OCI-LY3 (cell line): ENCODE data around the gene SPAG5.
A peak's percentile ranks its signal among the peaks of the same experiment; 100 is the strongest.

ENCODE experiments used
- H2AFZ ChIP-seq: fragments of 200-600, 300-600 bp; shearing (Covaris generic); 2 replicates; pipeline ENCODE4 v1.6.0; 2014; ENCODE audit warnings: antibody characterized with exemption, low read depth, low read length
- H3K27ac ChIP-seq: fragments of 200-600, 300-600 bp; sonication (generic); 2 replicates; pipeline ENCODE4 v1.5.1; 2014; ENCODE audit warnings: mild to moderate bottlenecking, low read length, moderate library complexity, mixed read lengths
- H3K27me3 ChIP-seq: fragments of 200-600, 300-600 bp; sonication (generic); 2 replicates; pipeline ENCODE4 v1.6.1; 2014; ENCODE audit warnings: low read depth, low read length, mixed read lengths
- H3K36me3 ChIP-seq: fragments of 200-600, 300-600 bp; sonication (generic); replicated peaks from 2 replicates; pipeline ENCODE3; 2014; ENCODE audit warnings: low read depth, low read length, mixed read lengths
- H3K4me1 ChIP-seq: fragments of 300-600, 200-600 bp; sonication (generic); 2 replicates; pipeline ENCODE4 v1.6.1; 2014; ENCODE audit warnings: low read length, mixed read lengths
- H3K4me2 ChIP-seq: fragments of 200-600, 300-600 bp; sonication (generic); 2 replicates; pipeline ENCODE4 v1.6.1; 2014; ENCODE audit warnings: low read length, mixed read lengths
- H3K4me3 ChIP-seq: fragments of 300-600, 200-600 bp; sonication (generic); 2 replicates; pipeline ENCODE4 v1.5.1; 2014; ENCODE audit warnings: antibody characterized with exemption, mild to moderate bottlenecking, low read length, moderate library complexity
- H3K79me2 ChIP-seq: fragments of 300-600, 200-600 bp; shearing (Covaris generic); 2 replicates; pipeline ENCODE4 v1.6.1; 2014; ENCODE audit warnings: mild to moderate bottlenecking, low read length, mixed read lengths
- H3K9ac ChIP-seq: fragments of 300-600, 200-600 bp; shearing (Covaris generic); 2 replicates; pipeline ENCODE4 v1.6.0; 2014; ENCODE audit warnings: mild to moderate bottlenecking, low read length, moderate library complexity
- H3K9me3 ChIP-seq: fragments of 200-600, 300-600 bp; shearing (Covaris generic); 2 replicates; pipeline ENCODE4 v1.6.1; 2014; ENCODE audit warnings: low read length, mixed read lengths; ENCODE audit not compliant: insufficient read depth
- H4K20me1 ChIP-seq: fragments of 200-600, 300-600 bp; sonication (generic); 2 replicates; pipeline ENCODE4 v1.6.1; 2016; ENCODE audit warnings: low read length, mixed read lengths; ENCODE audit not compliant: insufficient read depth
- EZH2phosphoT487 ChIP-seq: fragments of 200-600 bp; shearing (Covaris generic); IDR thresholded peaks from 2 replicates; pipeline ENCODE4 v1.6.1; 2018; ENCODE audit warnings: antibody characterized with exemption, mixed run types, low read depth
- TF ChIP-seq, protein P1 (sequence below): fragments of 200-600, 300-600 bp; sonication (generic); IDR thresholded peaks from 2 replicates; pipeline ENCODE4 v1.5.1; 2014; ENCODE audit warnings: antibody characterized with exemption, low read length, low read depth

Gene SPAG5

DNA sequence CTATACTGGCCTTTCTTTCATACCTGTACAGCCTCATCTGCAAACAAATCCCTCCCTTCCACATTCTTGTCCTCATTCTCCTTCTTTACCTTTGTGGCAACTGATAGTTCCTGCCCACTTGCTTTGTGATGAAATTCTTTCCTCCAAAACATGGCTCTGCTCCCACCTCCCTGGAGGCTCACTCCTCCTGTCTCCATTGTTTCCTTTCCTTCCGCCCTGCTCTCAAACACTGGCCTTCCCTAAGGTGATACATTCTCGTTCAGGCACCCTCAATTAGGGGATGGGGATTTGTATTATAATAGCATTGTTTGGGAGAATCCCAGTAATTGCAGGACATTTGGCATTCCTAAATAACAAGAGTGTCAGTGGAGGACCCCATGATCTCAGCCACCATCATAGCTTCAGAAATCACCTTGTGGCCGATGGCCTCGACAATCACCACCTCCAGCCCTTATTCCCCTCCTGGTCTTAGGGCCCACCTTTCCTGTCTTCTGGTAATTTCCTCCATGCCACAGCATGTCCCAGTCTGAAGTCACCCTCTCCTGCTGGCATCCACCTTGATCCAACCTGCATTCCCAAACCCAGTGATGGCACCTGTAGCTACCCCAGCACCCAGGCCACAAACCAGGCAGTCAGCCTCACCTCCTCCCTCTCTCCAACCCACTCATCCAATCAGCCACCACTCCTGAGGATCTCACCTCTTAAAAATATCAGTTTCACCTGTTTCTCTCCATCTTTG, 54.3 kb downstream of the SPAG5 start:
- TF ChIP-seq EZH2phosphoT487 = no peak
- TF ChIP-seq, protein P1, sequence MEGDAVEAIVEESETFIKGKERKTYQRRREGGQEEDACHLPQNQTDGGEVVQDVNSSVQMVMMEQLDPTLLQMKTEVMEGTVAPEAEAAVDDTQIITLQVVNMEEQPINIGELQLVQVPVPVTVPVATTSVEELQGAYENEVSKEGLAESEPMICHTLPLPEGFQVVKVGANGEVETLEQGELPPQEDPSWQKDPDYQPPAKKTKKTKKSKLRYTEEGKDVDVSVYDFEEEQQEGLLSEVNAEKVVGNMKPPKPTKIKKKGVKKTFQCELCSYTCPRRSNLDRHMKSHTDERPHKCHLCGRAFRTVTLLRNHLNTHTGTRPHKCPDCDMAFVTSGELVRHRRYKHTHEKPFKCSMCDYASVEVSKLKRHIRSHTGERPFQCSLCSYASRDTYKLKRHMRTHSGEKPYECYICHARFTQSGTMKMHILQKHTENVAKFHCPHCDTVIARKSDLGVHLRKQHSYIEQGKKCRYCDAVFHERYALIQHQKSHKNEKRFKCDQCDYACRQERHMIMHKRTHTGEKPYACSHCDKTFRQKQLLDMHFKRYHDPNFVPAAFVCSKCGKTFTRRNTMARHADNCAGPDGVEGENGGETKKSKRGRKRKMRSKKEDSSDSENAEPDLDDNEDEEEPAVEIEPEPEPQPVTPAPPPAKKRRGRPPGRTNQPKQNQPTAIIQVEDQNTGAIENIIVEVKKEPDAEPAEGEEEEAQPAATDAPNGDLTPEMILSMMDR = no peak
- no peaks in the 10 kb centered on the region for H3K27me3 ChIP-seq
- no peaks in the 10 kb centered on the region for H4K20me1 ChIP-seq
- no peak overlapping the region for H3K4me3 ChIP-seq
- no peak overlapping the region for H3K9ac ChIP-seq
- no peak overlapping the region for H2AFZ ChIP-seq
- 0 out of 2 replicates have a peak overlapping the region, but pooled peaks have one; percentile 8 for H3K27ac ChIP-seq
- no peak overlapping the region for H3K4me2 ChIP-seq
- H3K79me2 ChIP-seq = peaks cover 27% of the 10 kb centered on the region
- no peaks in the 10 kb centered on the region for H3K9me3 ChIP-seq
- H3K4me1 ChIP-seq = peaks cover 46% of the 10 kb centered on the region
- peaks cover 34% of the 10 kb centered on the region for H3K36me3 ChIP-seq

DNA sequence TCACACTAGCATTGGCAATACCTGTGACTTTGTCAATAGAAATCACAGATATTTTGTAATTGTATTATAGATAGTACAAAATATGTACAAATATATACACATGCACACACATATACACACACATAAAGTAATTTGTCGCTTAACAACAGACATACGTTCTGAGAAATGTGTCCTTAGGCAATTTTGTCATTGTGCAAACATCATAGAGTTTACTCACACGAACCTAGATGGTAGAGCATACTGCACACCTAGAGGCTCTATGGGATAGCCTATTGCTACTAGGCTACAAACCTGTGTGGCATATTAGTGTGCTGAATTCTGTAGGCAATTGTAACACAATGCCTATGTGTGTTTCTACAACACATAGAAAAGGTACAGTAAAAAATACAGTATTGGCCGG, 57.4 kb downstream of the SPAG5 start:
- Histone ChIP-seq H2AFZ (no peak overlapping the region), H4K20me1 (no peaks in the 10 kb centered on the region), H3K9me3 (no peaks in the 10 kb centered on the region), H3K4me2 (no peak overlapping the region), H3K27me3 (no peaks in the 10 kb centered on the region), H3K27ac (no peak overlapping the region), H3K36me3 (peaks cover 14% of the 10 kb centered on the region), H3K4me3 (no peak overlapping the region), H3K79me2 (no peaks in the 10 kb centered on the region), H3K9ac (no peak overlapping the region), H3K4me1 (peaks cover 36% of the 10 kb centered on the region)
- TF ChIP-seq, protein P1 = no peak
- no peak for TF ChIP-seq EZH2phosphoT487

DNA sequence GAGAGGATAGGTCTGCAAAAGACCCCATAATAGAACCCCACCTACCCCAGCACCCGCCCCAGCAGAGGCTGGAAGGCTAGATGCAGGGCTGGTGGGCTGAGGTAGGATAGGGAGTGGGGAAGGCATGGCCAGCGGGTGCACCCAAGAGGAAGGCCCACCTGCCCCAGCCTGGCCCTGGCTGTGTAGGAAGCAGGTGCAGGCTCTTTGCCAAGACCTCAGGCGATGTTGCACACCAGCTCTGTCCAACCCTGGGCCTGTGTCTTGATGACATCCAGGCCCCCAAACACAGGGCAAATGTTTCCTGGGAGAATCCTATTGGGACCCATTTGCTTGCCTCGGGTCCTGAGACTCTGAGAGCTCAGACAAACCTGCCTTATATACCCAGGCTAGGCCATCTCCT, 58.6 kb downstream of the SPAG5 start:
- H3K4me2 ChIP-seq = no peak overlapping the region
- no peaks in the 10 kb centered on the region for H3K79me2 ChIP-seq
- H2AFZ ChIP-seq = no peak overlapping the region
- no peaks in the 10 kb centered on the region for H4K20me1 ChIP-seq
- peaks cover 36% of the 10 kb centered on the region for H3K4me1 ChIP-seq
- H3K27ac ChIP-seq = no peak overlapping the region
- no peaks in the 10 kb centered on the region for H3K27me3 ChIP-seq
- H3K9ac ChIP-seq = no peak overlapping the region
- TF ChIP-seq, protein P1 = no peak
- TF ChIP-seq EZH2phosphoT487 = no peak
- no peaks in the 10 kb centered on the region for H3K9me3 ChIP-seq
- H3K4me3 ChIP-seq = no peak overlapping the region
- H3K36me3 ChIP-seq = peaks cover 3% of the 10 kb centered on the region

DNA sequence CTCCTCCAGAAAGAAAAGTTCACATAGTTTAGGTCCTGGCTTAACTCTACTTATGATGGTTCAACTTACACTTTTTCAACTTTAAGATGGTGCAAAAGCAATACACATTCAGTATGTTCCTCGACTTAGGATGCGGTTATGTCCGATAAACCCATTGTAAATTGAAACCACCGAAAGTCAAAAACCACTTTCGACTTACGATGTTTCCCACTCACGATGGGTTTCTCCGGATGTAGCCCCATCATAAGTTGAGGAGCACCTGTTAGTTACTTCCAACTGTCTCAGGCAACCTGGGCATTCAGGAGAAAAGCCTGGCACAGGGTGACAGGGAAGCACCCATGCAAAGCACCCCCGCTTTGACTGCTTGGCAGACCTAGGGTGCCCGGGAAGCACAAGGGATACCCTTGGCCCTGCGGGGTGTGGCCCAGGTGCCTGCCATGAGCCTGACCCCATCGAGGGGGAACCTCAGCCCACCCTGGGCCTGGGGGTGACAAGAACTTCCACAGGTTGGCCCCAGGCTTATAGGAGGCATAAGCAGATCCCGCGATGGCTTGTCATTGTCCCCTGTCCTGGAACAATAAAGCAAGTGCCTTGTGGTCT, 60.4 kb downstream of the SPAG5 start:
- H2AFZ ChIP-seq = no peak overlapping the region
- TF ChIP-seq EZH2phosphoT487 = no peak
- TF ChIP-seq, protein P1 = no peak
- no peaks in the 10 kb centered on the region for H3K27me3 ChIP-seq
- H3K4me1 ChIP-seq = peaks cover 23% of the 10 kb centered on the region
- no peaks in the 10 kb centered on the region for H3K9me3 ChIP-seq
- H3K27ac ChIP-seq = no peak overlapping the region
- no peak overlapping the region for H3K9ac ChIP-seq
- H3K79me2 ChIP-seq = no peaks in the 10 kb centered on the region
- H3K4me2 ChIP-seq = peak overlapping the region; percentile 51
- no peaks in the 10 kb centered on the region for H4K20me1 ChIP-seq
- peak overlapping the region; percentile 24; the same call in 1 of the 2 replicates for H3K4me3 ChIP-seq
- no peaks in the 10 kb centered on the region for H3K36me3 ChIP-seq
